ENCODE measurements around the gene ELP5.

DNA sequence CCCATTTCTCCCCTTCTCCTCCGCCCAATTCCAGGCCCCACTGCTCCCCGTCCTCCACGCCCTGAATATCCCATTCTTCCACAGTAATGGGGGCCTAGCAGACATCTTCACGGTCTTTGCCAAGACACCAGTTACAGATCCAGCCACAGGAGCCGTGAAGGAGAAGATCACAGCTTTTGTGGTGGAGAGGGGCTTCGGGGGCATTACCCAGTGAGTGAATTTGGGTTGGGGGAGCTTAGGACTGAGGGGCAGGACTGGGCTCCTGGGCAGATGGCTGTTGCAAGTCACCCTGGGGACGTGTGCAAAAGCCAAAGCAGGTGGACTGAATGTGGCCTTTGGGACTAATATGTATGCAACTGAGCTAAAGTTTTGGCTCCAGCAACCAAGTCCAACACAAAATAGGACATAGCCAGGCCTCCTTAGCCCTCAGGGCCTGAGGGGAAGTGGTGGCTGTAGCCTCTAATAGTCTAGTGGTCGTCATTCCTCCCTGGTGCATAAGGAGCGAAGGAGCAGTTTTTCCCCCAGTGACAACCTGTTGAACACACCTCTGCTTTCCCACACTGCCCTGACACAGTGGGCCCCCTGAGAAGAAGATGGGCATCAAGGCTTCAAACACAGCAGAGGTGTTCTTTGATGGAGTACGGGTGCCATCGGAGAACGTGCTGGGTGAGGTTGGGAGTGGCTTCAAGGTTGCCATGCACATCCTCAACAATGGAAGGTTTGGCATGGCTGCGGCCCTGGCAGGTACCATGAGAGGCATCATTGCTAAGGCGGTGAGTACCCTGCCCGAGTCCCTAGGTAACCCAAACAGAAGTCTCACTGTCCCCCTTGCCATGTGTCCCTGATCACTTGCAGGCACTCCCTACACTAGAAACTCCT is 29.7 kb upstream of the ELP5 start:
- TF ChIP-seq POLR2A (IDR thresholded peaks at IDR 0.05): no peak
- TF ChIP-seq, protein P1, sequence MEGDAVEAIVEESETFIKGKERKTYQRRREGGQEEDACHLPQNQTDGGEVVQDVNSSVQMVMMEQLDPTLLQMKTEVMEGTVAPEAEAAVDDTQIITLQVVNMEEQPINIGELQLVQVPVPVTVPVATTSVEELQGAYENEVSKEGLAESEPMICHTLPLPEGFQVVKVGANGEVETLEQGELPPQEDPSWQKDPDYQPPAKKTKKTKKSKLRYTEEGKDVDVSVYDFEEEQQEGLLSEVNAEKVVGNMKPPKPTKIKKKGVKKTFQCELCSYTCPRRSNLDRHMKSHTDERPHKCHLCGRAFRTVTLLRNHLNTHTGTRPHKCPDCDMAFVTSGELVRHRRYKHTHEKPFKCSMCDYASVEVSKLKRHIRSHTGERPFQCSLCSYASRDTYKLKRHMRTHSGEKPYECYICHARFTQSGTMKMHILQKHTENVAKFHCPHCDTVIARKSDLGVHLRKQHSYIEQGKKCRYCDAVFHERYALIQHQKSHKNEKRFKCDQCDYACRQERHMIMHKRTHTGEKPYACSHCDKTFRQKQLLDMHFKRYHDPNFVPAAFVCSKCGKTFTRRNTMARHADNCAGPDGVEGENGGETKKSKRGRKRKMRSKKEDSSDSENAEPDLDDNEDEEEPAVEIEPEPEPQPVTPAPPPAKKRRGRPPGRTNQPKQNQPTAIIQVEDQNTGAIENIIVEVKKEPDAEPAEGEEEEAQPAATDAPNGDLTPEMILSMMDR (IDR thresholded peaks at IDR 0.05): no peak
